Astrocyte (in vitro differentiated cells and primary cell): ENCODE data around the gene OSBPL1A. TPM values are rescaled to one million over a fixed set of nuclear protein-coding genes. Genes with fewer than 3 reads are reported as not detected.

Experiments used
- DNase-seq: peaks from one replicate; pipeline ENCODE4 v3.0.0-alpha.2; 2010; ENCODE audit warnings: low read depth
- FAIRE-seq: peaks from 2 replicates; lab custom pipeline; 2011; peaks lifted over from hg19 to GRCh38; lab: Jason Lieb, UNC
- H2AFZ ChIP-seq: 2 replicates; pipeline ENCODE4 v1.6.0; 2012; ENCODE audit warnings: low read depth, low read length, inconsistent platforms
- H3K27ac ChIP-seq: 2 replicates; pipeline ENCODE4 v1.5.1; 2011; ENCODE audit warnings: low read depth, low read length, inconsistent platforms
- H3K27me3 ChIP-seq: 2 replicates; pipeline ENCODE4 v1.6.0; 2011; ENCODE audit warnings: low read length, inconsistent platforms; ENCODE audit not compliant: insufficient read depth
- H3K36me3 ChIP-seq: 2 replicates; pipeline ENCODE4 v1.5.1; 2011; ENCODE audit warnings: low read length, inconsistent platforms; ENCODE audit not compliant: insufficient read depth
- H3K4me1 ChIP-seq: 2 replicates; pipeline ENCODE4 v1.5.1; 2011; ENCODE audit warnings: low read length, inconsistent platforms; ENCODE audit not compliant: insufficient read depth
- H3K4me2 ChIP-seq: 2 replicates; pipeline ENCODE4 v1.6.0; 2012; ENCODE audit warnings: low read length, inconsistent platforms
- H3K4me3 ChIP-seq: 2 replicates; pipeline ENCODE4 v1.5.1; 2011; ENCODE audit warnings: low read depth, mild to moderate bottlenecking, low read length, inconsistent platforms; ENCODE audit not compliant: insufficient read depth
- H3K79me2 ChIP-seq: 2 replicates; pipeline ENCODE4 v1.6.0; 2012; ENCODE audit warnings: mild to moderate bottlenecking, low read length, inconsistent platforms; ENCODE audit not compliant: insufficient read depth
- H3K9ac ChIP-seq: 2 replicates; pipeline ENCODE4 v1.6.0; 2012; ENCODE audit warnings: mild to moderate bottlenecking, low read length, inconsistent platforms
- H3K9me3 ChIP-seq: 2 replicates; pipeline ENCODE4 v1.5.1; 2012; ENCODE audit warnings: low read depth, mild to moderate bottlenecking, low read length, inconsistent platforms; ENCODE audit not compliant: insufficient read depth
- H4K20me1 ChIP-seq: 2 replicates; pipeline ENCODE4 v1.6.0; 2012; ENCODE audit warnings: low read length, inconsistent platforms; ENCODE audit not compliant: insufficient read depth
- H3K27ac Mint-ChIP-seq: one replicate; pipeline ENCODE4 v1.8.0; 2021; ENCODE audit warnings: mild to moderate bottlenecking, mixed read lengths; ENCODE audit not compliant: unreplicated experiment
- H3K27me3 Mint-ChIP-seq: one replicate; pipeline ENCODE4 v1.8.0; 2021; ENCODE audit warnings: low read depth, mixed read lengths; ENCODE audit not compliant: unreplicated experiment
- H3K36me3 Mint-ChIP-seq: one replicate; pipeline ENCODE4 v1.8.0; 2021; ENCODE audit warnings: low read depth, mixed read lengths; ENCODE audit not compliant: unreplicated experiment
- H3K4me1 Mint-ChIP-seq: one replicate; pipeline ENCODE4 v1.8.0; 2021; ENCODE audit warnings: low read depth, mixed read lengths; ENCODE audit not compliant: unreplicated experiment
- H3K4me3 Mint-ChIP-seq: one replicate; pipeline ENCODE4 v1.8.0; 2021; ENCODE audit warnings: mild to moderate bottlenecking, moderate library complexity, mixed read lengths; ENCODE audit not compliant: unreplicated experiment
- H3K9me3 Mint-ChIP-seq: one replicate; pipeline ENCODE4 v1.8.0; 2021; ENCODE audit warnings: mild to moderate bottlenecking, mixed read lengths; ENCODE audit not compliant: unreplicated experiment
- EZH2 ChIP-seq: IDR thresholded peaks from 2 replicates; pipeline ENCODE4 v1.6.1; 2012; ENCODE audit warnings: mild to moderate bottlenecking, low read length, inconsistent platforms; ENCODE audit not compliant: insufficient read depth
- total RNA-seq: library from RNA; stranded (reverse); gene quantifications from 2 replicates; pipeline ENCODE4 v1.2.1, GENCODE V29; 2021
- TF ChIP-seq, protein P1 (sequence below): IDR thresholded peaks from 2 replicates; pipeline ENCODE4 v1.5.1; 2011; ENCODE audit warnings: low read depth, mild to moderate bottlenecking, inconsistent platforms, low read length, moderate library complexity; ENCODE audit not compliant: insufficient read depth

Gene OSBPL1A
- total RNA-seq, 1 donor from 2014 or later: 27.7 TPM

DNA sequence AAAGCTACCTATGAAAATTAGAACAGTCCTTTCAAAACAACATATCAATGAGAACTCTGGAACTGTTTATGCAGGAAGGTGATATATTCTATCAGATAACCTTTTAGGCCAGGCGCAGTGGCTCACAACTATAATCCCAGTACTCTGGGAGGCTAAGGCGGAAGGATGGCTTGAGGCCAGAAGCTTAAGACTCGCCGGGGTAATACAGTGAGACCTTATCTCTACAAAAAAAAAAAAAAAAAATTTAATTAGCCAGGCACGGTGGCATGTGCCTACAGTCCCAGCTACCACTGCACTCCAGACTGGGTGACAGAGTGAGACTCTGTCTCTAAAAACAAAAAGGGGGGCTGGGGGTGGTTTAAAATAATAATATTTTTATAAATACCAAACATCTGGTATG lies 77.9 kb downstream of the OSBPL1A start:
- Histone ChIP-seq H3K27me3 (no peaks in the 10 kb centered on the region), H3K4me3 (no peak overlapping the region), H4K20me1 (no peaks in the 10 kb centered on the region), H3K4me2 (no peak overlapping the region), H3K9me3 (no peaks in the 10 kb centered on the region), H3K9ac (no peak overlapping the region), H3K27ac (no peak overlapping the region), H3K36me3 (no peaks in the 10 kb centered on the region), H2AFZ (no peak overlapping the region), H3K79me2 (no peaks in the 10 kb centered on the region), H3K4me1 (peaks cover 3% of the 10 kb centered on the region)
- DNase-seq (no peak), FAIRE-seq (no peak)
- TF ChIP-seq EZH2: no peak
- TF ChIP-seq, protein P1, sequence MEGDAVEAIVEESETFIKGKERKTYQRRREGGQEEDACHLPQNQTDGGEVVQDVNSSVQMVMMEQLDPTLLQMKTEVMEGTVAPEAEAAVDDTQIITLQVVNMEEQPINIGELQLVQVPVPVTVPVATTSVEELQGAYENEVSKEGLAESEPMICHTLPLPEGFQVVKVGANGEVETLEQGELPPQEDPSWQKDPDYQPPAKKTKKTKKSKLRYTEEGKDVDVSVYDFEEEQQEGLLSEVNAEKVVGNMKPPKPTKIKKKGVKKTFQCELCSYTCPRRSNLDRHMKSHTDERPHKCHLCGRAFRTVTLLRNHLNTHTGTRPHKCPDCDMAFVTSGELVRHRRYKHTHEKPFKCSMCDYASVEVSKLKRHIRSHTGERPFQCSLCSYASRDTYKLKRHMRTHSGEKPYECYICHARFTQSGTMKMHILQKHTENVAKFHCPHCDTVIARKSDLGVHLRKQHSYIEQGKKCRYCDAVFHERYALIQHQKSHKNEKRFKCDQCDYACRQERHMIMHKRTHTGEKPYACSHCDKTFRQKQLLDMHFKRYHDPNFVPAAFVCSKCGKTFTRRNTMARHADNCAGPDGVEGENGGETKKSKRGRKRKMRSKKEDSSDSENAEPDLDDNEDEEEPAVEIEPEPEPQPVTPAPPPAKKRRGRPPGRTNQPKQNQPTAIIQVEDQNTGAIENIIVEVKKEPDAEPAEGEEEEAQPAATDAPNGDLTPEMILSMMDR: no peak
- Mint-ChIP-seq H3K27me3 (no peaks in the 10 kb centered on the region), H3K9me3 (no peaks in the 10 kb centered on the region), H3K27ac (no peak overlapping the region), H3K36me3 (no peaks in the 10 kb centered on the region), H3K4me3 (no peak overlapping the region), H3K4me1 (peaks cover 6% of the 10 kb centered on the region)

DNA sequence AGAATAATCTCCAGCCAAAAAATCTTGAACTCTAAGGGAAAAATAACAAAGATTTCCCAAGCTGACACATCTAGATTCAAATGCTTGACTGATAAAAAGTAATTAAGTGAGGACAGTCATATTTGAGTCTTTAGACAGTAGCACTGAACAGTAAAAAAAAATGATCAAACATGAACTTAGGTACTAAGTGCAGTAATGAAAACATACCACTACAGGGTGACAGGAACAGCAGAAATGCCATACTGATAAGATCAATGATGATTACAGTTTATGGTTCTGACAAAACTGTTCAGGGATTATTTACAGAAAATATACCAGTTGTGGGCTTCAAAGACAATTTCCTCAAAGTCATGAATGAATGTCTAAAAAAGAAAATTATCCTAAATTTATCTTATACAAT lies 80.3 kb downstream of the OSBPL1A start:
- Mint-ChIP-seq H3K27me3 (no peaks in the 10 kb centered on the region), H3K4me3 (no peak overlapping the region), H3K27ac (no peak overlapping the region), H3K36me3 (no peaks in the 10 kb centered on the region), H3K9me3 (no peaks in the 10 kb centered on the region), H3K4me1 (peaks cover 2% of the 10 kb centered on the region)
- Histone ChIP-seq H2AFZ (no peak overlapping the region), H3K79me2 (no peaks in the 10 kb centered on the region), H3K36me3 (no peaks in the 10 kb centered on the region), H3K9ac (no peak overlapping the region), H4K20me1 (no peaks in the 10 kb centered on the region), H3K27ac (no peak overlapping the region), H3K4me2 (no peak overlapping the region), H3K4me1 (peaks cover 3% of the 10 kb centered on the region), H3K27me3 (no peaks in the 10 kb centered on the region), H3K4me3 (no peak overlapping the region), H3K9me3 (no peaks in the 10 kb centered on the region)
- DNase-seq (no peak), FAIRE-seq (peak; percentile 32)
- TF ChIP-seq EZH2: no peak
- TF ChIP-seq, protein P1: no peak

DNA sequence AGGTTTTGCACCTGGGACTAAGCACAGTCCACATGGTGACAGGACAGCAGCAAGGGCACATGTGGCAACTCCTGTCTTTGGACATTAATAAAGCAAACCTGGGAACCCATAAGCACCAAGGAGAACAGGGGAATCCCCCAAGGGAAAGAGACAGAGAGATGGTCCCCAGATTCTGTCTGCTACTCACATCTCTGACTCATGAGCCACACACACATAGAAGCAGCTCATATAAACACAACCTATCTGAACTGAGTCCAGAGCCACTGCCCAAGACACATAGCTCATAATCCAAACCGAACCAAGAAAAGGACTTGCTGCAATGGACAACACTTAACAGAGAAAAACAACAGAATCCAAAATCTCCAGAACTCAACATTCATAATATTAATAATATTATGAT lies 82.5 kb downstream of the OSBPL1A start:
- Histone ChIP-seq H3K36me3 (no peaks in the 10 kb centered on the region), H3K9ac (no peak overlapping the region), H3K4me2 (no peak overlapping the region), H4K20me1 (no peaks in the 10 kb centered on the region), H3K9me3 (no peaks in the 10 kb centered on the region), H3K4me3 (no peak overlapping the region), H3K27ac (no peak overlapping the region), H3K79me2 (no peaks in the 10 kb centered on the region), H3K27me3 (no peaks in the 10 kb centered on the region), H2AFZ (no peak overlapping the region), H3K4me1 (peaks cover 3% of the 10 kb centered on the region)
- H3K27ac Mint-ChIP-seq: no peak overlapping the region
- FAIRE-seq: no peak
- H3K4me3 Mint-ChIP-seq: no peak overlapping the region
- H3K4me1 Mint-ChIP-seq: peaks cover 2% of the 10 kb centered on the region
- no peaks in the 10 kb centered on the region for H3K9me3 Mint-ChIP-seq
- no peak for TF ChIP-seq EZH2
- TF ChIP-seq, protein P1: no peak
- H3K27me3 Mint-ChIP-seq: no peaks in the 10 kb centered on the region
- DNase-seq: peak; percentile 23
- H3K36me3 Mint-ChIP-seq: no peaks in the 10 kb centered on the region
